Mammary epithelial cell (primary cell): ENCODE results near the gene C11orf58.

Source experiments
- CTCF ChIP-seq, 2 donors: IDR thresholded peaks in 1 of 2; conservative IDR thresholded peaks in 1 of 2; 2 replicates each; pipeline ENCODE4 v1.5.1; 2011 to 2012; ENCODE audit warnings: inconsistent platforms in 2 of 2, low read length in 2 of 2, mild to moderate bottlenecking in 2 of 2, control low read depth in 1 of 2, low read depth in 1 of 2; ENCODE audit not compliant: insufficient read depth in 1 of 2; ENCODE audit errors: extremely low read depth in 1 of 2
- EZH2 ChIP-seq: IDR thresholded peaks from 2 replicates; pipeline ENCODE4 v1.6.1; 2012; ENCODE audit warnings: low read length, inconsistent platforms, borderline replicate concordance

GRCh38 chr11:16758382-16759024, 20.1 kb downstream of the C11orf58 start:
- no peak for TF ChIP-seq CTCF (conservative IDR thresholded peaks at IDR 0.05 in 1 of 2, IDR thresholded peaks at IDR 0.05 in 1 of 2; ENCODE audit: extremely low read depth in 1 of 2, insufficient read depth in 1 of 2, low read depth in 1 of 2, low read length in 2 of 2)
- TF ChIP-seq EZH2, result no peak
